ENCODE measurements around the gene LSR.

- TF ChIP-seq CTCF (IDR thresholded peaks at IDR 0.05), result no peak
- TF ChIP-seq POLR2A (IDR thresholded peaks at IDR 0.05), result no peak
Measured at GRCh38 chr19:35225951-35226350, 22.9 kb upstream of the LSR start.
